Stomach (tissue), 4 donors: ENCODE measurements around the gene DMWD.

Source experiments
- EP300 ChIP-seq: sonication (generic); formaldehyde crosslinking; IDR thresholded peaks from one replicate; pipeline ENCODE4 v1.6.1; 2017; ENCODE audit warnings: antibody characterized with exemption
- POLR2A ChIP-seq, 4 donors: fragments of 450-650 bp; IDR thresholded peaks; one replicate each; pipeline ENCODE4 v1.6.1; 2016; ENCODE audit warnings: antibody characterized with exemption in 4 of 4, control low read depth in 2 of 4, mild to moderate bottlenecking in 1 of 4, moderate library complexity in 1 of 4
- POLR2AphosphoS5 ChIP-seq, 3 donors: sonication (generic); formaldehyde crosslinking; IDR thresholded peaks; one replicate each; pipeline ENCODE4 v1.6.1; 2016; ENCODE audit warnings: antibody characterized with exemption in 3 of 3
- TF ChIP-seq, protein P1 (sequence below), 7 experiments: fragments of 450-650 bp in 4 of 7; fragments of 200-600 bp in 3 of 7; sonication (generic) in 3 of 7; IDR thresholded peaks; one replicate each; pipeline ENCODE4 v1.5.1; 2016 to 2019; ENCODE audit warnings: antibody characterized with exemption in 7 of 7, control low read depth in 2 of 7, mild to moderate bottlenecking in 1 of 7

DNA sequence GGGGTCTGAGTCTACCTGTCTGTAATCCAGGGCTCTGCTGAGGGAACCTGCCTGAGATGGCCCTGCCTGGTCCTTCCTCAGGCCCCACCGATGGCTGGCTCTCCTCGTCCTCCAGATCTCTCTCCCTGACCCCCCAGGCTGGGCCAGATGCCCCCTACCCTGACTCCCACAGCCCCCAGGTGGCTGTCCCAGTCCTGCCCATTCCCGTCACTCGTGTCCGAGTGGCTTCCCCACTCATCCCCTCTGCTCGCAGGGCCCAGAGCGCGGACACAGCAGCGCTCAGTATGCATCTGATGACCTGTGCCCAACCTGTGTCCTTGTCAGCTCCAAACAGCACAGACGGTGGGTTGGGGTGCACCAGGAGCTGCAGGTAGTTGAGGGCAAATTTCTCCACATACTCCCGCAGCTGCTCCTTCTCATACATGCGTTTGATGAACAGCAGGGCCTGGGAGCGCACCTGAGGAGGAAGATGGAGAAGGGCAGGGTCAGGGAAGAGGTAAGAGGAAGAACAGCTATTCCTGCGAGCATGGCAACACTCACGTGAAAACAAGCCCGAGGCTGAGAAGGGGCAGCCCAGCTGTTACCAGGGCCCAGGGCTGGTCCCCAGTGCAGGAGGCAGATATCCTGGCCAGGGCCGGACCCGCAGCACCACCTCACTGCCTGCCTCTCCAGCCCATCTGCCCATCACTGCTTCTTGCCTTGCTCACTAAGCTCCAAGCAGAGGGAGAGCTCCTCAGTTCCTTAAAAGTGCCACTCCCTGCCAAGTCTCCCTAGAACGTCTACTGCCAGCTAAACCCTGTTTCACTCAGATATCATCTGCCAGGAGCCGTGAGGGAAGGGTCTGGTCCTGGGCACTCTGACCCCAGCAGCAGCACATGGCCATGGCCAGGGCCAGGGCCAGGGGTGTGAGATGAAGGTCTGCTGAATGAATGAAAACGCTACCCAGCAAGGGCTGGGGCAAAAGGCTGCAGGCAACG lies 33.6 kb upstream of the DMWD start:
- no peak for TF ChIP-seq POLR2A (IDR thresholded peaks at IDR 0.05)
- TF ChIP-seq, protein P1, sequence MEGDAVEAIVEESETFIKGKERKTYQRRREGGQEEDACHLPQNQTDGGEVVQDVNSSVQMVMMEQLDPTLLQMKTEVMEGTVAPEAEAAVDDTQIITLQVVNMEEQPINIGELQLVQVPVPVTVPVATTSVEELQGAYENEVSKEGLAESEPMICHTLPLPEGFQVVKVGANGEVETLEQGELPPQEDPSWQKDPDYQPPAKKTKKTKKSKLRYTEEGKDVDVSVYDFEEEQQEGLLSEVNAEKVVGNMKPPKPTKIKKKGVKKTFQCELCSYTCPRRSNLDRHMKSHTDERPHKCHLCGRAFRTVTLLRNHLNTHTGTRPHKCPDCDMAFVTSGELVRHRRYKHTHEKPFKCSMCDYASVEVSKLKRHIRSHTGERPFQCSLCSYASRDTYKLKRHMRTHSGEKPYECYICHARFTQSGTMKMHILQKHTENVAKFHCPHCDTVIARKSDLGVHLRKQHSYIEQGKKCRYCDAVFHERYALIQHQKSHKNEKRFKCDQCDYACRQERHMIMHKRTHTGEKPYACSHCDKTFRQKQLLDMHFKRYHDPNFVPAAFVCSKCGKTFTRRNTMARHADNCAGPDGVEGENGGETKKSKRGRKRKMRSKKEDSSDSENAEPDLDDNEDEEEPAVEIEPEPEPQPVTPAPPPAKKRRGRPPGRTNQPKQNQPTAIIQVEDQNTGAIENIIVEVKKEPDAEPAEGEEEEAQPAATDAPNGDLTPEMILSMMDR (IDR thresholded peaks at IDR 0.05): no peak
- no peak for TF ChIP-seq POLR2AphosphoS5 (IDR thresholded peaks at IDR 0.05)
- no peak for TF ChIP-seq EP300
